Astrocyte of the spinal cord (primary cell): Measurements from ENCODE around the gene ZFP62.
A peak's percentile ranks its signal among the peaks of the same experiment; 100 is the strongest.

Source experiments
- DNase-seq: peaks from one replicate; pipeline ENCODE4 v3.0.0; 2011; ENCODE audit warnings: low read depth, low spot score
- H3K4me3 ChIP-seq: 2 replicates; pipeline ENCODE4 v1.5.1; 2011; ENCODE audit warnings: low read depth, mild to moderate bottlenecking, low read length, moderate library complexity
- in situ Hi-C: cut with HindIII; loops from 2 replicates; pipeline ENCODE4 v1.10.0; 2017; ENCODE audit warnings: low sequenced_read_pairs
- TF ChIP-seq, protein P1 (sequence below): IDR thresholded peaks from 2 replicates; pipeline ENCODE4 v1.5.1; 2012; ENCODE audit warnings: low read depth, mild to moderate bottlenecking, low read length, inconsistent platforms

ZFP62 gene

GRCh38 chr5:180810210-180810958 is 50.7 kb downstream of the ZFP62 start:
- H3K4me3 ChIP-seq, result peak overlapping the region; percentile 71
- in situ Hi-C loops, result no loop called here
- peak; percentile 96 for DNase-seq
- TF ChIP-seq, protein P1, sequence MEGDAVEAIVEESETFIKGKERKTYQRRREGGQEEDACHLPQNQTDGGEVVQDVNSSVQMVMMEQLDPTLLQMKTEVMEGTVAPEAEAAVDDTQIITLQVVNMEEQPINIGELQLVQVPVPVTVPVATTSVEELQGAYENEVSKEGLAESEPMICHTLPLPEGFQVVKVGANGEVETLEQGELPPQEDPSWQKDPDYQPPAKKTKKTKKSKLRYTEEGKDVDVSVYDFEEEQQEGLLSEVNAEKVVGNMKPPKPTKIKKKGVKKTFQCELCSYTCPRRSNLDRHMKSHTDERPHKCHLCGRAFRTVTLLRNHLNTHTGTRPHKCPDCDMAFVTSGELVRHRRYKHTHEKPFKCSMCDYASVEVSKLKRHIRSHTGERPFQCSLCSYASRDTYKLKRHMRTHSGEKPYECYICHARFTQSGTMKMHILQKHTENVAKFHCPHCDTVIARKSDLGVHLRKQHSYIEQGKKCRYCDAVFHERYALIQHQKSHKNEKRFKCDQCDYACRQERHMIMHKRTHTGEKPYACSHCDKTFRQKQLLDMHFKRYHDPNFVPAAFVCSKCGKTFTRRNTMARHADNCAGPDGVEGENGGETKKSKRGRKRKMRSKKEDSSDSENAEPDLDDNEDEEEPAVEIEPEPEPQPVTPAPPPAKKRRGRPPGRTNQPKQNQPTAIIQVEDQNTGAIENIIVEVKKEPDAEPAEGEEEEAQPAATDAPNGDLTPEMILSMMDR, result no peak

DNA sequence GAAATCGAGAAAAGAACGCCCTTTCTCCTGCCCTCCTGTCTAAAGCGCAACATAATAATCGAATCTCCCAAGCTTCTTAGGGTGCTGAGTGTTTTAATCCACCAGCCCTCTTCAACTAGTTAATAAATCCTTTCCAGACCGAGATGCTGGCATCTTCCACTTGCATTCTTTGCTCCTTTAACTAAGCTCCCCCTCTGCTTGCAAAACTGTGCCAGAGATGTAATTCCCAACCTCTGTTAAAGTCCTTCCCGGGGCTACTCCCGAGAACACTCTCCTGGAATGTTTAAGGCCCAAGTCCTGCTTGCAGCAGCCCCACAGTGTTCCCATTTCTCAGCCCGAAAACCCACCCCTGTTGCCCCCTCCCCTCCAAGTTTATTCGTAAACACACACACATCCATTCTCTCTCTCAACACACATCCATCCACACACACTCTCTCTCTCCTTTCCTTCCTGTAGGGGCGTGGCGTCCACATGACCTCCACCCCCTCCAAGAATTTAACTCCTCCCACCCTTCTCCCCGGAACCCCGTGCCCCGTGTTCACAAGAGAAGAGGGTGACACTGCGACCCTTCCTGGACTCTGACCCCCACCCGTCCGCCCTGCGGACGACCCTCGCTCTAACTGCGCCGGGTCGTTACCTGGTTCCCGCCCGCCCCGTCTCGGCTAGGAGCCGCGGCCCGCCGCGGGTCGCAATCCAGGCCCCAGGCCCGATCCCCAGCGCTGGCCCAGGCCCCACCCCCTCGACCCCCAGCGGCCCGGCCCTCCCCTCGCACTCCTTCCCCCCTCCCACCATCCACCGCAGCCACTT is 51.5 kb downstream of the ZFP62 start:
- TF ChIP-seq, protein P1, result no peak

DNA sequence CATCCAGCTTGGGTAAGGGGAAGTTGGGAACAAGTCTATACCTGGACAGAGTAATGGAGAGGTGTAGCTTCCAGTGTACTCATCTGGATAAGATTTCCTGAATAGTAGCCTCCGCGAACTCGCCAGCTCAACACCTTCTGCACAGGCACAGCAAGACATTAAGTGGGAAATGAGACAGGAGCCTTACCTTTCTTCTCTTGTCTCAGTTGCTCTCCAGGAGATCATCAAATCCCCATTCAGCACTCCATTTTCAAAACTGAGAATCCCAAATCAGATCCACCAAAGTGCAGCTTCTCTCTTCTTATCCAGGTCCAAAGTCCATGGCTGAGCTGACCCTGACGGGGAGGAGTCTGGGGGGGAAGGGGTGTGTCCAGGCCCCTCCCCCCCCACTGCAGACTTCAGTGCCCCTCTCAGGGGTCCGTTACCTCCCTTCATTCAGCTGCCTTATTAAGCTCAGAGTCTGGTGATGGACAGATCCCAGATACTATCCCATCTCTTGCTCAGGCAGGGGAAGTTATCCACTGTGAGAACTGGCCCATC is 52.5 kb downstream of the ZFP62 start:
- in situ Hi-C loops, result no loop called here
- H3K4me3 ChIP-seq, result no peak overlapping the region
- TF ChIP-seq, protein P1, result no peak
- no peak for DNase-seq

More for the DNA sequence above, 51.5 kb downstream of the ZFP62 start:
- peak overlapping the region; percentile 71 for H3K4me3 ChIP-seq
- DNase-seq, result peak; percentile 91
- in situ Hi-C loops, result no loop called here

DNA sequence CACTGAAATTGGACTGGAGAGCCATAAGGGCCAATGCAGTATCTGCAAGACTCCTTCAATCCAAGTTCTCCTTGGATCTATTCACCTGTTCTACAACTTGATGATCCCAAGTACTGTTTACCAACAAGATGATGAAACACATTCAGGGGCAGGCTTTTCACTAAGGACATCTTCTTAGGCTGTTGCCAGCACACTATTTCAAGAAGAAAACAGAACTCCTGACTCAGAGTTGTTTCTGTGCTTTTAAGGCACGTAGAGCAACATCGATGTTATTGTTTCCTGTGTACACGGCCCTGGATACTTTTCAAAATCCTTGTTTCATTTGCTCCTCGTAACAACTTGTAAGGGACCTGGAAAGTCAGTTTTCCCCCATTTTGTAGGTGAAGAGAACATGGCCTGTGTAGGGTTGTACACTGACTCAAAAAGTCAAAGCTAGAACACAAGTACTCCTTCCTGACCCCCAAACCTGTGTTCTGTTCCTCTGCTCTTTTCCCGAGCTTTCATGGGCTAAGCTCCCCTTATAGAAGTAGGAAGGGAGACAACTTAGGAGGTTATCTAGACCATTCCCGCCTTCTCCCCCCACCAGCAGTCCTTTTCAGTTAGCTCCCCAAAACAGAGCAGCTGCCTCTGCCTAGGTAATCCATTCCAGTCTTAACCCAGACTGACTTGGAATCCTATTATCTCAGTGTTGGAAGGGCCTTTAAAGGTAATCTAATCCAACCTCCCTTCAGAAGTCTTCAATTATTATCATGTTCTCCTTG is 53.2 kb downstream of the ZFP62 start:
- no peak overlapping the region for H3K4me3 ChIP-seq
- DNase-seq, result no peak

GRCh38 chr5:180807046-180807445 is 54.0 kb downstream of the ZFP62 start:
- TF ChIP-seq, protein P1, result no peak
- DNase-seq, result no peak
- in situ Hi-C loops, result no loop called here
- H3K4me3 ChIP-seq, result no peak overlapping the region

More for the DNA sequence above, 53.2 kb downstream of the ZFP62 start:
- in situ Hi-C loops, result no loop called here
- TF ChIP-seq, protein P1, result no peak
